NT2/D1 (cell line): ENCODE results near the gene APOL1.

Experiments
- YY1 ChIP-seq: IDR thresholded peaks from 2 replicates; pipeline ENCODE4 v1.6.1; 2011; ENCODE audit not compliant: insufficient read length, insufficient read depth
- ZNF274 ChIP-seq: IDR thresholded peaks from 2 replicates; pipeline ENCODE4 v1.6.1; 2011; ENCODE audit warnings: mild to moderate bottlenecking, low read depth, low read length

DNA sequence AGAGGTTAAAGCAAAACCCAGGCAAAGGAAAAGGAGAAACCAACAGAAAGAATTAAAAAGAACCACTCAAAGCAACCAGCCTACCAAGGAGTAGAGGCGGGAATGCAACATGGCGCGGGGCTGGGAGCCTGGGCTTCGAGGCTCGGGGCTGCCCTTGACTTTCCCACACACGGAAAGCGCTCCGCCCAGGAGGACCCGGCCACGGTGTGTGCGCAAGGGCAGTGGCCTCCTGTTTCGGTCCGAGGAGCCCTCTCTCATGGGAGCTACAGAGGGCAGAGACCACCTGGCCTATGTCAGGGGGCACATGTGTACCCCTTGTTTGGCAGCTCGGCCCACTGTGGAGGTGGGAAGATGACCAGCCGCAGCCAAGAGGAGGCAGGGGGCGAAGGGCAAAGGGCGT is 55.9 kb downstream of the APOL1 start:
- TF ChIP-seq YY1 (no peak), ZNF274 (no peak)
